Measurements from ENCODE around the gene KIAA0319L.

DNA sequence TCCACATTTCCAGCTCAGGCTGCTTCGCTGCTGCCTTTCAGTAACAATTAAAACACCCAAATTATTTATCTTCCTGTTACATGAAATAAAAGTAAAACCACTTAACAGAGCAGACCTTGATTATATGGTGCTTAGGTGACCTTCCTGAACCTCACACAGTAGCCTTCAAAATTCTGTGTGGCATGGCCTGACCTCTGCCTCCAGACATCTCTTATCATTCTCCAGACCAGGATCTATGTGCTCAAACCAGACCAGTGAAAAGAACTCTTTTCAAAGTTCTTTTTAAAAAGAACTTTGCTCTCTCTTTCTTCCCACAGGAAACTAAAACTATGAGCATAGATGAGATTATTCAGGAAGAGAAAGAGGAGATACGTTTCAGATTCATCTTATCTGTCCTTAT lies 37.8 kb downstream of the KIAA0319L start:
- no peak for TF ChIP-seq HDGF (IDR thresholded peaks at IDR 0.05; ENCODE audit: borderline replicate concordance)
- TF ChIP-seq SP1 (IDR thresholded peaks at IDR 0.05), result no peak
- TF ChIP-seq FOXM1 (IDR thresholded peaks at IDR 0.05; ENCODE audit: borderline replicate concordance), result no peak
